NCI-H748 (cell line): Measurements from ENCODE around the gene REN.

Experiments used
- DNase-seq: peaks from one replicate; lab custom pipeline; 2025; ENCODE audit not compliant: unreplicated experiment; lab: John Stamatoyannopoulos, UW

REN gene

GRCh38 chr1:204110894-204111633 lies 55.1 kb downstream of the REN start:
- DNase-seq = peak; percentile 10

GRCh38 chr1:204108312-204109141 lies 57.6 kb downstream of the REN start:
- peak; percentile 95 for DNase-seq

GRCh38 chr1:204107892-204108291 lies 58.2 kb downstream of the REN start:
- DNase-seq = no peak

- DNase-seq = no peak
These were observed 59.3 kb downstream of the REN start for GRCh38 chr1:204106825-204107224.

- no peak for DNase-seq
These were observed 61.0 kb downstream of the REN start for GRCh38 chr1:204105131-204105515.
